Tibial nerve (tissue), 4 donors: ENCODE measurements around the gene FA2H.

ENCODE experiments used
- EP300 ChIP-seq, 2 donors: sonication (generic); formaldehyde crosslinking; IDR thresholded peaks; one replicate each; pipeline ENCODE4 v1.6.1; 2017; ENCODE audit warnings: antibody characterized with exemption in 2 of 2, mild to moderate bottlenecking in 1 of 2
- POLR2A ChIP-seq, 2 donors: fragments of 450-650 bp; IDR thresholded peaks; one replicate each; pipeline ENCODE4 v1.6.1; 2017; ENCODE audit warnings: antibody characterized with exemption in 2 of 2, mild to moderate bottlenecking in 2 of 2, moderate library complexity in 2 of 2
- TF ChIP-seq, protein P1 (sequence below), 5 experiments: fragments of 200-600 bp in 3 of 5; fragments of 450-650 bp in 2 of 5; sonication (generic) in 3 of 5; IDR thresholded peaks; one replicate each; pipeline ENCODE4 v1.5.1; 2016 to 2019; ENCODE audit warnings: antibody characterized with exemption in 5 of 5, mild to moderate bottlenecking in 3 of 5, moderate library complexity in 2 of 5

- TF ChIP-seq, protein P1, sequence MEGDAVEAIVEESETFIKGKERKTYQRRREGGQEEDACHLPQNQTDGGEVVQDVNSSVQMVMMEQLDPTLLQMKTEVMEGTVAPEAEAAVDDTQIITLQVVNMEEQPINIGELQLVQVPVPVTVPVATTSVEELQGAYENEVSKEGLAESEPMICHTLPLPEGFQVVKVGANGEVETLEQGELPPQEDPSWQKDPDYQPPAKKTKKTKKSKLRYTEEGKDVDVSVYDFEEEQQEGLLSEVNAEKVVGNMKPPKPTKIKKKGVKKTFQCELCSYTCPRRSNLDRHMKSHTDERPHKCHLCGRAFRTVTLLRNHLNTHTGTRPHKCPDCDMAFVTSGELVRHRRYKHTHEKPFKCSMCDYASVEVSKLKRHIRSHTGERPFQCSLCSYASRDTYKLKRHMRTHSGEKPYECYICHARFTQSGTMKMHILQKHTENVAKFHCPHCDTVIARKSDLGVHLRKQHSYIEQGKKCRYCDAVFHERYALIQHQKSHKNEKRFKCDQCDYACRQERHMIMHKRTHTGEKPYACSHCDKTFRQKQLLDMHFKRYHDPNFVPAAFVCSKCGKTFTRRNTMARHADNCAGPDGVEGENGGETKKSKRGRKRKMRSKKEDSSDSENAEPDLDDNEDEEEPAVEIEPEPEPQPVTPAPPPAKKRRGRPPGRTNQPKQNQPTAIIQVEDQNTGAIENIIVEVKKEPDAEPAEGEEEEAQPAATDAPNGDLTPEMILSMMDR (IDR thresholded peaks at IDR 0.05) = no peak
- no peak for TF ChIP-seq EP300 (IDR thresholded peaks at IDR 0.05)
- no peak for TF ChIP-seq POLR2A (IDR thresholded peaks at IDR 0.05)
Measured at GRCh38 chr16:74739275-74739674, 35.3 kb downstream of the FA2H start.
